Bronchial smooth muscle cell (primary cell): Measurements from ENCODE around the gene EQTN. TPM values are rescaled to one million over a fixed set of nuclear protein-coding genes. Genes with fewer than 3 reads are reported as not detected.

Experiments
- total RNA-seq: library from RNA; depleted of rRNA; stranded (reverse); fragments of >200 nt; gene quantifications from 2 replicates; pipeline ENCODE4 v1.2.1, GENCODE V29; 2014

EQTN gene
- not detected in 2 replicates for total RNA-seq

DNA sequence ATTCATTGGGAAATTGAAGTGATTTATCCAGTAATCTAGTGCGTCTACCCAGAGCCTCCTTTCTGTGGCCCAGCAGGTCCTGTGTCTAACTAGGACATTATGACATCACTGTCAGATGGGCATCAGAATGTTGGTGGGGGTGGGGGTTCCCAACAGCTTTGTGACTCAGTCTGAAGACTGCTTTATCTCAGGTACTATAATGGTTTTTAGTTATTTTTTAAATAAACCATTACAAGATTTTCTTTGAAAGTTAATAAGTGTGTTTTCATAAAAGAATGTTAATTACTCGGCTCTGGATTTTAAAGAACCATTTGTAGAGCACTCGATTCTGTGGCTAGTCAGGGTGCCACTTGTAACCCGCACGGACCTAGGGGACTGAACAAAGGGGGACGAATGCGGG, at the start of gene EQTN:
EQTN (minus strand) TSS at position 101 of the 400 bp plus-strand sequence; CDS start at position 6, 95 bp downstream.

Other genes with a start within 250 kb of the EQTN start
- gene TEK, start 187.9 kb downstream of the EQTN start, total RNA-seq = 0.43 and 15.6 TPM in 2 replicates
- gene IFNK, start 227.1 kb upstream of the EQTN start, total RNA-seq = not detected in 2 replicates
- gene MOB3B, start 232.7 kb upstream of the EQTN start, total RNA-seq = 0.09 and 0.16 TPM in 2 replicates